ENCODE results near the gene SNRNP25. TPM values are rescaled to one million over a fixed set of nuclear protein-coding genes. Genes with fewer than 3 reads are reported as not detected.

Gene SNRNP25
- total RNA-seq, 3 donors from 2014 or later = 18.8 to 24.9 (median 20.6) TPM

DNA sequence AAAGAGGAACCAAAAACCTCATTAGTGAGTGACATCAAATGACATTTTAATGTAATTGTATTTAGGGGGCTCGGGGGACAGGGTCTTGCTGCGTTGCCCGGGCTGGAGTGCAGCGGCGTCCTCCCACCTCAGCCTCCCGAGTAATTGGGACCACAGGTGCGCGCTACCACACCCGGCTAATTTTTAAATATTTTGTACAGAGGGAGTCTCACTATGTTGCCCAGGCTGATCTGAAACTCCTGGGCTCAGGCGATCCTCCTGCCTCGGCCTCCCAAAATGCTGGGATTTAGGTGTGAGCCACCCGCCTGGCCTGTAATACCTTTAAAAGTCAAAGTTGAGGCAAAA, 581 bp downstream of the SNRNP25 start:
- ATAC-seq (no peak), DNase-seq (no peak)
- H3K9me3 ChIP-seq = no peaks in the 10 kb centered on the region
- H3K4me3 ChIP-seq = peak overlapping the region; percentile 75
- TF ChIP-seq, protein P1, sequence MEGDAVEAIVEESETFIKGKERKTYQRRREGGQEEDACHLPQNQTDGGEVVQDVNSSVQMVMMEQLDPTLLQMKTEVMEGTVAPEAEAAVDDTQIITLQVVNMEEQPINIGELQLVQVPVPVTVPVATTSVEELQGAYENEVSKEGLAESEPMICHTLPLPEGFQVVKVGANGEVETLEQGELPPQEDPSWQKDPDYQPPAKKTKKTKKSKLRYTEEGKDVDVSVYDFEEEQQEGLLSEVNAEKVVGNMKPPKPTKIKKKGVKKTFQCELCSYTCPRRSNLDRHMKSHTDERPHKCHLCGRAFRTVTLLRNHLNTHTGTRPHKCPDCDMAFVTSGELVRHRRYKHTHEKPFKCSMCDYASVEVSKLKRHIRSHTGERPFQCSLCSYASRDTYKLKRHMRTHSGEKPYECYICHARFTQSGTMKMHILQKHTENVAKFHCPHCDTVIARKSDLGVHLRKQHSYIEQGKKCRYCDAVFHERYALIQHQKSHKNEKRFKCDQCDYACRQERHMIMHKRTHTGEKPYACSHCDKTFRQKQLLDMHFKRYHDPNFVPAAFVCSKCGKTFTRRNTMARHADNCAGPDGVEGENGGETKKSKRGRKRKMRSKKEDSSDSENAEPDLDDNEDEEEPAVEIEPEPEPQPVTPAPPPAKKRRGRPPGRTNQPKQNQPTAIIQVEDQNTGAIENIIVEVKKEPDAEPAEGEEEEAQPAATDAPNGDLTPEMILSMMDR (IDR thresholded peaks at IDR 0.05) = no peak
- intact Hi-C loops (cut with DNase I, micrococcal nuclease) = no loop called here
- peaks cover 10% of the 10 kb centered on the region for H3K4me1 ChIP-seq (ENCODE audit: low read depth)
- H3K36me3 ChIP-seq (ENCODE audit: low read depth) = no peaks in the 10 kb centered on the region

DNA sequence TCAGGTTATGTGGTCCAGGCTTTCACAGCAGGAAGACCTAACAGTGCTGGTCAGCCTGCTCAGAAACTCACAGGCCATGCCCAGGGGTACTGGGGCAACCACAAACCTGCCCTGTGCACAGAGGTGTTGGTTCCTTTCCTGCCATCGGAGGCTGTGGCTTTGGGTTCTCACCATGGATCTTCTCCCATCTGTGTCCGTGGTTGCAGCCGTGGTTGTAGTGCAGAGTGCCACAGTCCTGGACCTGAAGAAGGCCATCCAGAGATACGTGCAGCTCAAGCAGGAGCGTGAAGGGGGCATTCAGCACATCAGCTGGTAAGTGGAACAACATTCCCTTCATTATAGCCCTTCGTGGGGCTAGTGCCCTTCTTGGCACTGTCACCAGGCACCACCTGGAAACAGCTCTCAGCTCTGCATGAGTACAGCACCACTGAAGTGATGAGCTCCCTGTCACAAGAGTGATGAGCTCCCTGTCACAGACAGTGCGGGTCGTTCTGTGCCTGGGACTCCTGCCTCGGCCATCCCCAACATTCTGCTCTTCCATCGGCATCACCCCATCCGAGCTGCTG, 2.0 kb downstream of the SNRNP25 start:
- no peak for DNase-seq
- TF ChIP-seq, protein P1 (IDR thresholded peaks at IDR 0.05) = no peak
- H3K36me3 ChIP-seq (ENCODE audit: low read depth) = no peaks in the 10 kb centered on the region

GRCh38 chr16:56231-56927, 2.8 kb downstream of the SNRNP25 start:
- H3K4me3 ChIP-seq = no peak overlapping the region
- H3K36me3 ChIP-seq (ENCODE audit: low read depth) = no peaks in the 10 kb centered on the region
- peaks cover 10% of the 10 kb centered on the region for H3K4me1 ChIP-seq (ENCODE audit: low read depth)
- ATAC-seq = no peak
- no peak for DNase-seq
- no peaks in the 10 kb centered on the region for H3K9me3 ChIP-seq
- TF ChIP-seq, protein P1 (IDR thresholded peaks at IDR 0.05) = no peak
- intact Hi-C loops (cut with DNase I, micrococcal nuclease) = no loop called here

More for the DNA sequence above, 2.0 kb downstream of the SNRNP25 start:
- intact Hi-C loops (cut with DNase I, micrococcal nuclease) = no loop called here
- Histone ChIP-seq H3K4me1 (ENCODE audit: low read depth) (peaks cover 10% of the 10 kb centered on the region), H3K9me3 (no peaks in the 10 kb centered on the region), H3K4me3 (no peak overlapping the region)
- ATAC-seq = no peak

DNA sequence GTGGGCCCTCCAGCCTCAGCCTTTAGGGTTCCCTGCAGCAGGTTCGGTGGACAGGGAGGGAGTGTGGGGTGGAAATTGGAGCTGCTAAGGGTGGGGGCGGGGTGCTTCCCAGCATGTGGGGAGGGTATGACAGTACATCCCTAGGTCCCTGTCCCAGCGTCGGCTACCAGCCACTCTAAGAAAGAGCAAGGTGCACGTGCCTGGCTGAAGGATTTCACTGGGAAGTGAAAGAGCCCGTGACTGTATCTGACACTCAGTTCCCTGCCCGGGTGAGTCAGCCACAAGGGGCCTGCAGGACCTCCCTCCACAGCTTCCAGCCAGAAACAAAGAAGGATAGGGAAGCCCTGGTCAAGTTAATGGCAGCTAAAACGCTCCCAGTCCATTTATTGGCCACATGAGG, 4.1 kb downstream of the SNRNP25 start:
- Histone ChIP-seq H3K4me3 (no peak overlapping the region), H3K9me3 (no peaks in the 10 kb centered on the region), H3K36me3 (ENCODE audit: low read depth) (no peaks in the 10 kb centered on the region), H3K4me1 (ENCODE audit: low read depth) (peaks cover 7% of the 10 kb centered on the region)
- intact Hi-C loops (cut with DNase I, micrococcal nuclease) = no loop called here
- ATAC-seq (no peak), DNase-seq (no peak)
- TF ChIP-seq, protein P1 (IDR thresholded peaks at IDR 0.05) = no peak

DNA sequence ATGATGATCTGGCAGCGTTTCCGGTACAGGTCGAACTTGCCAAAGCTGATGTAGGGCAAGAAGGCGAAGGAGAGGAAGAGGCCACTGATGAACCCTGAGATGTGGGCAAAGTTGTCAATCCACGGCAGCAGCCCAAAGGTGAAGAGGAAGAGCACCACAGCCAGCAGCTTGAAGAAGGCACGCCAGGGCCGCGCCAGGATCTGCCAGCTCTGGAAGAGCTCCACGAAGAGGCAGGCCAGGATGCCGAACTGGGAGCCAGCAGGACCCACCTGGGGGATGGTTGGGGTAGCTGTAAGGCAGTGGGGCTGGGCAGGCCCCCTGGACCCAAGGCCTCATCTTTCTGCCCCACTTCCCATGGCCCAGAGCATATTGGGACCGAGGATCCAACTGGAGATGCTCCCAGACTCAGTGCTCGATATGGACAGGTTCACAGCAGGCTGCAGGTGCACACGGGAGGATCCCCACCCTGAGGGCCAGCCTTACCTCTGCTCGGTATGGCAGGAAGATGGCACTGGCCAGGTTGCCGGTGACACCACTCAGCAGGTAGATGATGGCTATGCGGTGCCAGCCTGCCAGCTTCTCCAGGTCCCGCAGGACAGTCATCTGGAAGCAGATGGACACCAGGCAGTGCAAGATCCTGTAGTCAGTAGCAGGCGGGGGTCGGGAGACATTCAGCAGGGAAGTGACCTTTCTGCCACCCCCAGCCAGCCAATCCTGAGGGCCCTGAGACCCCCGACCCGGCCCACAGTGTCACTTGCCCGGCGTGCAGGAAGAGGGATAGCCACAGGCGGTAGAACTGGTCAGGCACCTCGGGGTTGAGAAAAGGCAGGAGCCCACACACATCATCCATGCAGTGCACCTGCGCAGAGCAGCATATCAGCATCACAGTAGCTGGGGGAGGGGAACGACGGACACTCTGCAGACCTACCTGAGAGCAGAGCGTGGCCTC, 5.1 kb downstream of the SNRNP25 start:
- intact Hi-C loops (cut with DNase I, micrococcal nuclease) = no loop called here
- H3K36me3 ChIP-seq (ENCODE audit: low read depth) = no peaks in the 10 kb centered on the region

More for the DNA sequence above, 5.1 kb downstream of the SNRNP25 start:
- no peak for ATAC-seq
- TF ChIP-seq, protein P1 (IDR thresholded peaks at IDR 0.05) = no peak
- no peak overlapping the region for H3K4me3 ChIP-seq
- no peaks in the 10 kb centered on the region for H3K9me3 ChIP-seq
- peaks cover 7% of the 10 kb centered on the region for H3K4me1 ChIP-seq (ENCODE audit: low read depth)
- DNase-seq = no peak
